AG04449 (cell line): ENCODE measurements around the gene GDAP2.
A peak's percentile ranks its signal among the peaks of the same experiment; 100 is the strongest.

ENCODE experiments used
- CTCF ChIA-PET: fragments of 350-600 bp; formaldehyde crosslinking; extraction: SDS; loops from one replicate; lab custom pipeline; 2021; ENCODE audit warnings: antibody characterized with exemption; lab: Yijun Ruan, JAX
- POLR2A ChIA-PET: fragments of 400-600, 350-600 bp; formaldehyde crosslinking; extraction: SDS; loops from one replicate; lab custom pipeline; 2020; ENCODE audit warnings: antibody characterized with exemption, inconsistent platforms; lab: Yijun Ruan, JAX
- DNase-seq: peaks from one replicate; pipeline ENCODE4 v3.0.0-alpha.2; 2010; ENCODE audit warnings: low read depth, low spot score
- H3K4me3 ChIP-seq: 2 replicates; pipeline ENCODE4 v1.5.1; 2011; ENCODE audit warnings: low read depth, mild to moderate bottlenecking, control low read depth, low read length
- CTCF ChIP-seq: IDR thresholded peaks from one replicate; pipeline ENCODE4 v1.5.1; 2011; ENCODE audit warnings: mild to moderate bottlenecking, moderate library complexity, low read length, control low read depth, inconsistent platforms; ENCODE audit not compliant: insufficient read depth; ENCODE audit errors: missing control alignments

Gene GDAP2

GRCh38 chr1:117879284-117879683 is 50.1 kb downstream of the GDAP2 start:
- TF ChIP-seq CTCF, result no peak
- no peak for DNase-seq
- H3K4me3 ChIP-seq, result no peak overlapping the region
- CTCF ChIA-PET, result interaction anchor here (5.3 kb wide), 1 partner anchor 16 kb away, joined by 41 read pairs; no protein-coding TSS in a partner anchor
- POLR2A ChIA-PET, result no interaction called here

- POLR2A ChIA-PET, result no interaction called here
- DNase-seq, result no peak
- no peak for TF ChIP-seq CTCF
- CTCF ChIA-PET, result interaction anchor here (5.3 kb wide), 1 partner anchor 18 kb away, joined by 41 read pairs; no protein-coding TSS in a partner anchor
- no peak overlapping the region for H3K4me3 ChIP-seq
Observed at GRCh38 chr1:117877823-117878222, 51.6 kb downstream of the GDAP2 start.

- ChIA-PET CTCF (no interaction called here), POLR2A (no interaction called here)
- no peak for DNase-seq
- H3K4me3 ChIP-seq, result no peak overlapping the region
- no peak for TF ChIP-seq CTCF
Observed at GRCh38 chr1:117871013-117871412, 58.4 kb downstream of the GDAP2 start.

GRCh38 chr1:117861694-117862093 is 67.7 kb downstream of the GDAP2 start:
- no peak for DNase-seq
- CTCF ChIA-PET, result interaction anchor here (0.9 kb wide), 1 partner anchor 15 kb away, joined by 3 read pairs; no protein-coding TSS in a partner anchor
- TF ChIP-seq CTCF, result no peak
- no peak overlapping the region for H3K4me3 ChIP-seq
- POLR2A ChIA-PET, result no interaction called here

- ChIA-PET POLR2A (no interaction called here), CTCF (interaction anchor here (0.7 to 1.4 kb wide), 5 partner anchors 13 to 326 kb away, joined by 3 to 4 read pairs (median 4); no protein-coding TSS in a partner anchor)
- TF ChIP-seq CTCF, result no peak
- peak; percentile 70 for DNase-seq
- no peak overlapping the region for H3K4me3 ChIP-seq
Observed at GRCh38 chr1:117860896-117861610, 68.4 kb downstream of the GDAP2 start.

- DNase-seq, result no peak
- TF ChIP-seq CTCF, result no peak
- ChIA-PET POLR2A (no interaction called here), CTCF (interaction anchor here (1.4 kb wide), 1 partner anchor 325 kb away, joined by 4 read pairs; no protein-coding TSS in a partner anchor)
- H3K4me3 ChIP-seq, result no peak overlapping the region
Observed at GRCh38 chr1:117859901-117860300, 69.5 kb downstream of the GDAP2 start.
